HG03103 (cell line): ENCODE measurements around the gene PDCD10.

Experiments used
- ATAC-seq: cut with Tn5 transposase; IDR thresholded peaks from one replicate; pipeline ENCODE4 v1.9.1; 2021; ENCODE audit warnings: low read depth; ENCODE audit not compliant: unreplicated experiment

The PDCD10 gene

DNA sequence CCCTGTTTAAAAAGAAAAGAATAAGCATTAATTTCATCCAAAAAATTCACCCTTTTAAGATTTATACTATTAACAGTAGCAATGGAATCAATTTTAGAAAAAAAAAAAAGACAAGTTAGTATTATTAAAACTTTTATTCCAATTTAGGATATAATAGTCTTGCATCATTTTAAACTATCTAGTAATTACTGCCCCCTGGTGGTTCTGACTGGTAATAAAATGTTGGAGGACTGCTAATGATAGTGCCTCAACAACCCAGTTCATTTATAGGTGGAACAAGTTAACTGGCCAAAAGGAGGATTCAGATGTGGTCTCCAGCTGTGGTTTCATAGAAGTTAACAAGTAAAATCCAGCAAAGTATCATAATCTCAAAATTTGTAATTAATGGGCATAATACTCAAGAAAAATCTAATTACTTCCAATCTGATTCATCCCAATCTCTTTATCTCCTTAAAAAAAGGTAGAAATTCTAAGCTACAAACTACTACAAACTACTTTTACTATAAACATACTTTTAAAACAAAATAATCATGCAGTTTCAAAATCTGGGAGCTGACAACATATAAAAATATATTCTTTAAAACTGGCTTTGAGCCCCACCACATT is 50.2 kb downstream of the PDCD10 start:
- ATAC-seq, result peak; percentile 77

DNA sequence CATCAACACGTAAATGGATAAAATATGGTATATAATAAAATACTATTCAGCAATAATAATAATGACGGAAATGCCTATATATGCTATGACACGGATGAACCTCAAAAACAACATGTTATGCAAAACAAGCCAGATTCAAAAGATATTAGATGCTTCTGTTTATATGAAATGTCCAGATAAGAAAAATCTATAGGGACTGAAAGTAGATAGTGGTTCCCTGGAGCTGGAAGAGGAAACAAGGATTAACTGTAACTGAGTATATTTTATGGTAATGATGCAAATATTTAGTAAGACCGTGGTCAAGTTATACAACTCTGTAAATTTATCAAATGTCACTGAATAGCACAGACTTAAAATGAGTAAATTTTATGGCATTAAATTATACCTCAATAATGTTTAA is 55.2 kb downstream of the PDCD10 start:
- no peak for ATAC-seq

DNA sequence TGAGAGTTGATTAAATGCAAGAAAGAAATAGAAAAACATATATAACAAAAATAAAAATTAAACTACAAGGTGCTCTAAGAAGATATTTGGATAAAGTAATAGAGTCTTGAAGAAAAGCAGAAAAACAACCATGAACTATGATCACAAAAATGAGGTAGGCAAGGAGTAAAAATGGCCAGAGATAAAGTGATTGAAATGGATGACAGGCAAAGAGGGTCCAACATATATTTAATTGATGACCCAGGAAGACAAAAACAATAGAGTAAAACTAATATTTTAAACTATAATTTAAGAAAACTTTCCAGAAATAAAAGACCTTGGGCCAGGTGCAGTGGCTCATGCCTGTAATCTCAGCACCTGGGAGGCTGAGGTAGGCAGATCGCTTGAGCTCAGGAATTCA is 58.8 kb downstream of the PDCD10 start:
- no peak for ATAC-seq

DNA sequence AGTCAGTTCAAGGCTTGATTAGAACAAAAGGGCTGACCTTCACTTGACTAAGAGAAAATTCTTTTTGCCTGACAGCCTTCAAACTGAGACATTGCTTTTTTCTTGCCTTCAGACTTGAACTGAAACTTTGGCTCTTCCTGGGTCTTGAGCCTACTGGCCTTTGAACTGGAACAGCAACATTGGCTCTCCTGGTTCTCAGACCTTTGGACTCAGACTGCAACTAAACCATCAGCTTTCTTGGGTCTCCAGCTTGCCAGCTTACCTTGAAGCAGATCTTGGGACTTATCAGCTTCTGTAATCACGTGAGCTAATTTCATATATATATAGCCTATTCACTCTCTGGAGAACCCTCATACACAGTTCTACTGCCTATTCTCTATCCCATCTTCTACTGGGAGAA is 61.5 kb downstream of the PDCD10 start:
- no peak for ATAC-seq

GRCh38 chr3:167671878-167672427 is 62.7 kb downstream of the PDCD10 start:
- no peak for ATAC-seq

GRCh38 chr3:167669699-167670098 is 65.0 kb downstream of the PDCD10 start:
- ATAC-seq, result no peak

DNA sequence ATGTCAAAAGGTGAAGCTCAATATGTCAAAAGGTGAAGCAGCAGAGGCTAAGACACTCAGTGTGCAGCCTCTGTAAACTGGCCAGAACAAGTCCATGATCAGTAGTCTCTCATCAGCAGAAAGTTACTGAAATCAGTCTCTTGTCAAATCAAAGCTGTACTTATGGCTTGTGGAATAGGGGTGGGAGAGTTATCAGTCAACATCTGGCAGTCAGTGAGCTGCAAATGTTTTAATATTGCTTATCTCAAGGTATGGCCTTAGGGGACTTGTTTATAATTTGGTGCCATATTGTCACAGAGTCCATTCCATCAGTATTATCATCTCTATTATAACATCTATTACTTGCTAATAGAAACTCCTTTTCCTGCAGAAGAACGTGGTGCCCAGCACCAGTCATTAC is 66.0 kb downstream of the PDCD10 start:
- ATAC-seq, result no peak

GRCh38 chr3:167666563-167666962 is 68.1 kb downstream of the PDCD10 start:
- ATAC-seq, result no peak

DNA sequence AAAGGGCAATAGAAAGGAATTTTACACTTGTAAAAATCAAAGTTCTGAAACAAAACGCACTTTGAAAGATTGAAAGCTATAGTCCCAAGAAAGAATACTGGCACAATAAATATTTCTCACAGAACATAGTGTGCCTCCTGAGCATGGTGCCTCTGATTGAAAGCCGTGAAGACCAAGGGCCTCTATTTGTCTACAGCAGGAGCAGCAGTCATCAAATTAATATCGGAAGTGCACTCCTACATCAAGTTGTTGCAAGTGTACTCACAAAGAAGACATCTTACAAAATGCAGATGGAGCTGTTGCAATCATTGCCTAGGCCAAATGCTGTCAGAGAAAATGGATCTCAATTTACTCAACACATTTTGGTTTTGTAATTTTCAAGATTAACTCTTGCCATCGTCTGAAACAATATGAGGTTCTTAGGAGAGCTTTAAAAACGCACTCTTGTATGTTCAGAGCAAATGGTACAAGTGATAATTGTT is 71.7 kb downstream of the PDCD10 start:
- ATAC-seq, result no peak

GRCh38 chr3:167657684-167658225 is 76.9 kb downstream of the PDCD10 start:
- no peak for ATAC-seq

- no peak for ATAC-seq
These were observed 77.9 kb downstream of the PDCD10 start for GRCh38 chr3:167656821-167657220.

DNA sequence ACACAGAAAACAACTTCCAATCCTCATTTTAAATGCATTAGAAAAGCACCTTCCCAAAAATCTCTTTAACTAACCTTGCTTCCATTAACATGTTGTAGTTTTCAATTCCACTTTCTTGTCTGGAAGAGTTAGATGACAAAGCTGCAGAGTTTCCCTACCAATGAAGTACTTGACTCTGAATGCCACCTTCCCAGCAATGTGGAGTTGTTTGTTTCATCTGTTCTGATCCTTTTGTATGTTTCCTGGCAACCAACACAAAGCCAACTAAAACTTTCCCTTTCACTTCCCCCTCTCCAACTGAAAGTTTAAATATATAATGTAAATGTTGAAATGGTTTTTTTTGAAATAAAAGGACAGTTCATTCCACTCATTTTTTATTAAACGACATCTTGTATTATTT is 80.9 kb downstream of the PDCD10 start, which contains the start of gene WDR49:
Gene WDR49, minus strand, starts transcription at position 183 of the 400 bp plus-strand sequence. CDS start 517 bp downstream, outside the sequence.
- peak; percentile 43 for ATAC-seq

GRCh38 chr3:167653155-167653554 is 81.5 kb downstream of the PDCD10 start:
- ATAC-seq, result no peak

DNA sequence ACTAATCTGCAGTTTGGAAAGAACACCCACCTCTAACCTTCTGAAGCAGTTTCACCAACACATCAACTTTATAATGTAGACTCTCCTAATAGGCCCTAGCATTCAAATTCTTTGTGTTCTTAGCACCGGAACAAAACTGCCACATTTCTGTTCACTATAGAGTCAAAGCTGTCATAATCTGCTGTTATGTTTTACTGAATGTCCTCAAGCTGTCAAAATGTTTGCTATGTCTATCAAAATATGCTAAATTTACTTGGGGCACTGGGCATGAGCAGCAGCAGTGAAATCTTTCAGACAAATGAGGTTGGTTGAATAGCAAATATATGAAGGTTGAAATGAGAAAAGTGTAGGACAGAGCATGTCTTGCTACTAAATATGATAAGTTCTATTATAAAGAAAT is 82.9 kb downstream of the PDCD10 start:
- ATAC-seq, result no peak

GRCh38 chr3:167650459-167650858 is 84.2 kb downstream of the PDCD10 start:
- ATAC-seq, result no peak

GRCh38 chr3:167649746-167650145 is 84.9 kb downstream of the PDCD10 start:
- ATAC-seq, result no peak

GRCh38 chr3:167644611-167645010 is 90.1 kb downstream of the PDCD10 start:
- ATAC-seq, result no peak
